Osteoblast (primary cell): ENCODE results near the gene ATP13A1. TPM values are rescaled to one million over a fixed set of nuclear protein-coding genes. Genes with fewer than 3 reads are reported as not detected.

Source experiments
- DNase-seq: peaks from one replicate; pipeline ENCODE4 v3.0.0; 2011; ENCODE audit warnings: low spot score, mixed read lengths; ENCODE audit not compliant: insufficient read length; ENCODE audit errors: missing footprints
- H2AFZ ChIP-seq: 2 replicates; pipeline ENCODE4 v1.6.0; 2011; ENCODE audit warnings: mild to moderate bottlenecking, low read length
- H3K27ac ChIP-seq: 2 replicates; pipeline ENCODE4 v1.5.1; 2011; ENCODE audit warnings: mild to moderate bottlenecking, low read depth, low read length, moderate library complexity
- H3K27me3 ChIP-seq: 2 replicates; pipeline ENCODE4 v1.6.0; 2012; ENCODE audit warnings: mild to moderate bottlenecking, control low read depth, inconsistent platforms, low read length, moderate library complexity; ENCODE audit not compliant: insufficient read depth
- H3K36me3 ChIP-seq: 2 replicates; pipeline ENCODE4 v1.5.1; 2011; ENCODE audit warnings: mild to moderate bottlenecking, low read length, control low read depth, moderate library complexity; ENCODE audit not compliant: insufficient read depth
- H3K4me1 ChIP-seq: 2 replicates; pipeline ENCODE4 v1.5.1; 2011; ENCODE audit warnings: mild to moderate bottlenecking, low read length, control low read depth, moderate library complexity; ENCODE audit not compliant: insufficient read depth
- H3K4me2 ChIP-seq: 2 replicates; pipeline ENCODE4 v1.6.0; 2011; ENCODE audit warnings: mild to moderate bottlenecking, low read length; ENCODE audit not compliant: insufficient read depth
- H3K4me3 ChIP-seq: fragments of 200-600 bp; sonication (generic); 3 replicates; pipeline ENCODE4 v1.5.1; 2012; ENCODE audit warnings: mild to moderate bottlenecking, low read length, inconsistent platforms; ENCODE audit not compliant: insufficient read depth
- H3K79me2 ChIP-seq: 2 replicates; pipeline ENCODE4 v1.6.0; 2012; ENCODE audit warnings: mild to moderate bottlenecking, low read length, control low read depth, inconsistent platforms; ENCODE audit not compliant: insufficient read depth
- H3K9me3 ChIP-seq: 2 replicates; pipeline ENCODE4 v1.5.1; 2011; ENCODE audit warnings: low read depth, low read length, control low read depth
- H4K20me1 ChIP-seq: 2 replicates; pipeline ENCODE4 v1.6.0; 2012; ENCODE audit warnings: mild to moderate bottlenecking, low read length, control low read depth; ENCODE audit not compliant: insufficient read depth
- total RNA-seq: library from RNA; depleted of rRNA; stranded (reverse); fragments of >200 nt; gene quantifications from 2 replicates; pipeline ENCODE4 v1.2.3, GENCODE V29; 2012
- TF ChIP-seq, protein P1 (sequence below): IDR thresholded peaks from 2 replicates; pipeline ENCODE4 v1.5.1; 2011; ENCODE audit warnings: mild to moderate bottlenecking, low read depth, low read length, moderate library complexity; ENCODE audit errors: extremely low read depth

Gene ATP13A1
- 43.3 and 65.9 TPM in 2 replicates for total RNA-seq

DNA sequence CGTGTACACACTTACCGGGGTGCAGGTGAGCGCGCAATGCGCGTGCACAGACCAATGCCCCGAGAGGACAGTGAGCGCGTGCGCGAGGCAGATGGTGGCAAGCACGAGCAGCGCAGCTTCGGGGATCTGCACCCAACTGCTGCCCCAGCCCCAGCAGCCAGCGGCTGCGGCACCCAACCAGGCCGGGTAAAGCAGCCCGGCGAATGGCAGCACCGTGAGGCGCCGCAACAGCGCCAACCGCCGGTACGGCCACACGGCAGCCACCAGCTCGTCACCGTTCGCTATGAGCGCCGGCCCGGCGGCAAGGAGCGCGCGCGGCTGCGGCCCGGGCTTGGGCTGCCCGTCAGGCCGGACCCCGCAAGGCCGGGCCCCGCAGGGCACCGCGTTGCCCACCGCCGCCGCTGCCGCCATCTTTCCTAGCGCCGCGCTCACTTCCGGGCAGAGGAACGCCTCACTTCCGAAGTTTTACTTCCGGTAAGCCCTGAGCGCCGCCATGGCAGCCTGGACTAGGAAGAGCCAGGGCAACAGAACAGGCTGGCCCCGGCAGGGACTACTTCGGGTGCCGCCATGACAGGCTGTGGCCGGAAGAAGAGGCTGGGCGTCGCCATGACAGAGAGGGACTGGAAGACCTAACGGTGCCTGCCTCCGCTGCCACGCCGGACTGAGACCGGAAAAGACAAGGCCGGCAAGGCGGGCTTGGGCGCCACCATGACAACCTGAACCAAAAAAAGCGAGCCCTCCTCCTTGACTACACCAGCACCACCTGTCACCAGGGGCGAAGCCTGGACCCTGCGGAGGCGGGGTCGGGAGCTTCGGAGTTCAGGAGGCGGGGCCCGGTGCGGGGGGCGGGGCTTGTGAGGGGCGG lies at the start of gene ATP13A1:
Gene ATP13A1, minus strand, starts transcription at position 421 of the 865 bp plus-strand sequence. Its CDS starts 10 bp downstream, at position 411.
- H3K4me3 ChIP-seq = peak within 1 kb of the TSS; percentile 85
- no peaks in the 10 kb centered on the region for H3K27me3 ChIP-seq
- H3K79me2 ChIP-seq = peaks cover 39% of the 10 kb centered on the region
- peak; percentile 99 for DNase-seq
- peaks cover 16% of the 10 kb centered on the region for H3K4me1 ChIP-seq
- H3K36me3 ChIP-seq = peaks cover 15% of the 10 kb centered on the region
- H4K20me1 ChIP-seq = peaks cover 22% of the 10 kb centered on the region
- H3K9me3 ChIP-seq = no peaks in the 10 kb centered on the region
- H3K4me2 ChIP-seq = peak within 1 kb of the TSS; percentile 90
- H2AFZ ChIP-seq = peak within 1 kb of the TSS; percentile 93
- TF ChIP-seq, protein P1, sequence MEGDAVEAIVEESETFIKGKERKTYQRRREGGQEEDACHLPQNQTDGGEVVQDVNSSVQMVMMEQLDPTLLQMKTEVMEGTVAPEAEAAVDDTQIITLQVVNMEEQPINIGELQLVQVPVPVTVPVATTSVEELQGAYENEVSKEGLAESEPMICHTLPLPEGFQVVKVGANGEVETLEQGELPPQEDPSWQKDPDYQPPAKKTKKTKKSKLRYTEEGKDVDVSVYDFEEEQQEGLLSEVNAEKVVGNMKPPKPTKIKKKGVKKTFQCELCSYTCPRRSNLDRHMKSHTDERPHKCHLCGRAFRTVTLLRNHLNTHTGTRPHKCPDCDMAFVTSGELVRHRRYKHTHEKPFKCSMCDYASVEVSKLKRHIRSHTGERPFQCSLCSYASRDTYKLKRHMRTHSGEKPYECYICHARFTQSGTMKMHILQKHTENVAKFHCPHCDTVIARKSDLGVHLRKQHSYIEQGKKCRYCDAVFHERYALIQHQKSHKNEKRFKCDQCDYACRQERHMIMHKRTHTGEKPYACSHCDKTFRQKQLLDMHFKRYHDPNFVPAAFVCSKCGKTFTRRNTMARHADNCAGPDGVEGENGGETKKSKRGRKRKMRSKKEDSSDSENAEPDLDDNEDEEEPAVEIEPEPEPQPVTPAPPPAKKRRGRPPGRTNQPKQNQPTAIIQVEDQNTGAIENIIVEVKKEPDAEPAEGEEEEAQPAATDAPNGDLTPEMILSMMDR = no peak
- H3K27ac ChIP-seq = peak within 1 kb of the TSS; percentile 87

GRCh38 chr19:19711934-19712828 lies 48.7 kb upstream of the ATP13A1 start:
- Histone ChIP-seq H3K4me1 (no peaks in the 10 kb centered on the region), H3K4me2 (no peak overlapping the region), H3K27ac (no peak overlapping the region), H3K4me3 (no peak overlapping the region), H2AFZ (no peak overlapping the region), H3K9me3 (peaks cover 66% of the 10 kb centered on the region), H3K36me3 (peaks cover 25% of the 10 kb centered on the region), H3K27me3 (no peaks in the 10 kb centered on the region), H3K79me2 (peaks cover 7% of the 10 kb centered on the region), H4K20me1 (no peaks in the 10 kb centered on the region)
- DNase-seq = no peak
- TF ChIP-seq, protein P1 = no peak

GRCh38 chr19:19711306-19711933 lies 47.9 kb upstream of the ATP13A1 start:
- no peaks in the 10 kb centered on the region for H3K27me3 ChIP-seq
- H2AFZ ChIP-seq = no peak overlapping the region
- no peaks in the 10 kb centered on the region for H4K20me1 ChIP-seq
- no peak overlapping the region for H3K27ac ChIP-seq
- H3K4me2 ChIP-seq = no peak overlapping the region
- peaks cover 2% of the 10 kb centered on the region for H3K79me2 ChIP-seq
- H3K9me3 ChIP-seq = peaks cover 68% of the 10 kb centered on the region
- no peak overlapping the region for H3K4me3 ChIP-seq
- H3K4me1 ChIP-seq = no peaks in the 10 kb centered on the region
- peaks cover 25% of the 10 kb centered on the region for H3K36me3 ChIP-seq
- DNase-seq = no peak
- TF ChIP-seq, protein P1 = no peak
